Immature natural killer cell (primary cell): ENCODE measurements around the gene SLITRK6. TPM values are rescaled to one million over a fixed set of nuclear protein-coding genes. Genes with fewer than 3 reads are reported as not detected.

Experiments used
- DNase-seq, 3 donors: peaks; one replicate each; pipeline ENCODE4 v3.0.0; 2022; ENCODE audit warnings: mixed read lengths in 1 of 3
- H3K27ac Mint-ChIP-seq, 6 donors: one replicate each; pipeline ENCODE4 v1.8.0; 2020; ENCODE audit warnings: mixed read lengths in 6 of 6, mild to moderate bottlenecking in 5 of 6, inconsistent platforms in 4 of 6, moderate library complexity in 3 of 6
- H3K27me3 Mint-ChIP-seq, 3 donors: one replicate each; pipeline ENCODE4 v1.8.0; 2020 to 2021; ENCODE audit warnings: low read depth in 3 of 3, mild to moderate bottlenecking in 3 of 3, mixed read lengths in 3 of 3, moderate library complexity in 3 of 3, inconsistent platforms in 1 of 3
- H3K36me3 Mint-ChIP-seq, 3 donors: one replicate each; pipeline ENCODE4 v1.8.0; 2020; ENCODE audit warnings: mixed read lengths in 3 of 3, inconsistent platforms in 2 of 3, mild to moderate bottlenecking in 2 of 3
- H3K4me1 Mint-ChIP-seq, 2 donors: one replicate each; pipeline ENCODE4 v1.8.0; 2020; ENCODE audit warnings: inconsistent platforms in 2 of 2, mild to moderate bottlenecking in 2 of 2, mixed read lengths in 2 of 2, moderate library complexity in 1 of 2
- H3K4me3 Mint-ChIP-seq, 5 donors: one replicate each; pipeline ENCODE4 v1.8.0; 2020; ENCODE audit warnings: mild to moderate bottlenecking in 5 of 5, mixed read lengths in 5 of 5, inconsistent platforms in 3 of 5, moderate library complexity in 3 of 5
- H3K9me3 Mint-ChIP-seq, 6 donors: one replicate each; pipeline ENCODE4 v1.8.0; 2020; ENCODE audit warnings: mild to moderate bottlenecking in 6 of 6, mixed read lengths in 6 of 6, inconsistent platforms in 4 of 6, moderate library complexity in 3 of 6
- polyA plus RNA-seq, 3 donors: library from polyadenylated mRNA; unstranded; fragments of 300-500 nt; fragmentation: Illumina TruSeq; gene quantifications; one replicate each; pipeline ENCODE4 v1.2.3, GENCODE V29; 2021

Gene SLITRK6, protein sequence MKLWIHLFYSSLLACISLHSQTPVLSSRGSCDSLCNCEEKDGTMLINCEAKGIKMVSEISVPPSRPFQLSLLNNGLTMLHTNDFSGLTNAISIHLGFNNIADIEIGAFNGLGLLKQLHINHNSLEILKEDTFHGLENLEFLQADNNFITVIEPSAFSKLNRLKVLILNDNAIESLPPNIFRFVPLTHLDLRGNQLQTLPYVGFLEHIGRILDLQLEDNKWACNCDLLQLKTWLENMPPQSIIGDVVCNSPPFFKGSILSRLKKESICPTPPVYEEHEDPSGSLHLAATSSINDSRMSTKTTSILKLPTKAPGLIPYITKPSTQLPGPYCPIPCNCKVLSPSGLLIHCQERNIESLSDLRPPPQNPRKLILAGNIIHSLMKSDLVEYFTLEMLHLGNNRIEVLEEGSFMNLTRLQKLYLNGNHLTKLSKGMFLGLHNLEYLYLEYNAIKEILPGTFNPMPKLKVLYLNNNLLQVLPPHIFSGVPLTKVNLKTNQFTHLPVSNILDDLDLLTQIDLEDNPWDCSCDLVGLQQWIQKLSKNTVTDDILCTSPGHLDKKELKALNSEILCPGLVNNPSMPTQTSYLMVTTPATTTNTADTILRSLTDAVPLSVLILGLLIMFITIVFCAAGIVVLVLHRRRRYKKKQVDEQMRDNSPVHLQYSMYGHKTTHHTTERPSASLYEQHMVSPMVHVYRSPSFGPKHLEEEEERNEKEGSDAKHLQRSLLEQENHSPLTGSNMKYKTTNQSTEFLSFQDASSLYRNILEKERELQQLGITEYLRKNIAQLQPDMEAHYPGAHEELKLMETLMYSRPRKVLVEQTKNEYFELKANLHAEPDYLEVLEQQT
- not detected for polyA plus RNA-seq

DNA sequence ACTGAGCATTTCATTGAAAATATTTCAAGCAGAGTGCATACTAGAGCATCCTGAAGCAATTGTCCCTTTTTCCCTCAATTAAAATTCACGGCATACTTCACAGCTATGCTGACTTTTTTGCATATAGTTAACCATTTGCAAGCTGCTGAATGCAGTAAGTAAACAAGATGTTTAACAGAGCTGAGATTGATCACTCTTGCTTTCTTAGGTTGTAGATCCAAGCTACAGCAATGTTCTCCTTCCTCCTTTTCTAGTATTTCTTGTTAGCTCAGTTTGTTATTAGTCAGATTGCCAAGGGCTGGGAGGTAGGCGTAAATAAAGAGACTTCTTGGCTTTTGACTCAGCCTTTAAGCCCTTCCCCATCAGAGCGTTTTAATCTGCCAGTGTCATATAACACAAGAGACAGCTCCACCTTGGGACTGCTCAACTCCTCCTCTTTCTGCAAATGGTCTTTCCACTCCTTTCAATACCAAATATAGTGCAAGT is at the start of gene SLITRK6:
SLITRK6 (minus strand) TSS at position 323 of the 486 bp plus-strand sequence. CDS start 2,911 bp downstream, outside the sequence.
- Mint-ChIP-seq H3K36me3 (no peaks in the 10 kb centered on the region), H3K9me3 (peaks cover 0 to 12% (median 3%) of the 10 kb centered on the region in 6 donors), H3K27ac (no peak within 1 kb of the TSS), H3K4me1 (no peaks in the 10 kb centered on the region), H3K4me3 (no peak within 1 kb of the TSS), H3K27me3 (no peaks in the 10 kb centered on the region)
- no peak for DNase-seq

DNA sequence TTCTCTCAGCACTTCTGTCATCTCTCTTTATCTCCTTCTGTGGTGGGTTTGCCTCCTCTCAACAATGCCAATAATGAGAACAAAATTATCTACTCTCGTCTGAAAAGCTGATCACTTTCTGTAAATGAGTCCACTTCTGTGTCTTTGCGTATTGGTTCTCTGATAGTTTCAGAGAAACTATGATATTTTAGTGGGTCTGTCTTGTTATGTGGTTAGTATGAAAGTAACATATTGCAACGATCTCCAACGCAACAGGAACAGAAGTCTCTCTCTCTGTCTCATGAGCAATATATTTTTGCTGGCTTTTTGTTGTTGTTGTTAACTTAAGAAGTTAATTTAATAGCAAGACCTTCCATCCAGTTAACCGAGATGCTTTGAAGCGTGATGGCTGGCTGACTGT is 47.8 kb upstream of the SLITRK6 start:
- H3K4me1 Mint-ChIP-seq: no peaks in the 10 kb centered on the region
- no peak overlapping the region for H3K27ac Mint-ChIP-seq
- no peak overlapping the region for H3K4me3 Mint-ChIP-seq
- H3K9me3 Mint-ChIP-seq: peaks cover 8 to 27% (median 21%) of the 10 kb centered on the region in 6 donors
- peaks cover 0 to 3% (median 0%) of the 10 kb centered on the region in 3 donors for H3K36me3 Mint-ChIP-seq
- peaks cover 0 to 3% (median 3%) of the 10 kb centered on the region in 3 donors for H3K27me3 Mint-ChIP-seq
- no peak for DNase-seq

DNA sequence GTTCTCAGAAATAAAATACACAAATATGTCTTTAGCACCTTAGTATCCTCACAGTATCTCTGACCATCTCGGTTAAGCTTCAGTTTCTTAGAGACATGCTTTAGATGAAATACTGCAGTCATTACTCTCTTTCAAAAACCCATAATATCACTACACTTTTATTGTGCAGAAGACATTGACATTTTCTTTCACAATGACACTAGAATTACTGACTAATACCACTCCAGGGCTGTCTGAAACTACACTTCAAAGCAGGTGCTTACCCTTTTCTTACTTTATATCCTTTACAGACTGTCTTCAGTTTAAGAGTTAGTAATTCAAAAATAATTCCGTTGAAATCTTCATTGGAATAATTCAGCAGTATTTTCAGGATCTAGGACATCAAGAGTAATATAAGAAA is 42.2 kb upstream of the SLITRK6 start:
- DNase-seq: no peak
- Mint-ChIP-seq H3K27me3 (peaks cover 0 to 3% (median 0%) of the 10 kb centered on the region in 3 donors), H3K4me3 (no peak overlapping the region), H3K9me3 (peaks cover 3 to 11% (median 5%) of the 10 kb centered on the region in 6 donors), H3K4me1 (no peaks in the 10 kb centered on the region), H3K36me3 (no peaks in the 10 kb centered on the region), H3K27ac (no peak overlapping the region)

DNA sequence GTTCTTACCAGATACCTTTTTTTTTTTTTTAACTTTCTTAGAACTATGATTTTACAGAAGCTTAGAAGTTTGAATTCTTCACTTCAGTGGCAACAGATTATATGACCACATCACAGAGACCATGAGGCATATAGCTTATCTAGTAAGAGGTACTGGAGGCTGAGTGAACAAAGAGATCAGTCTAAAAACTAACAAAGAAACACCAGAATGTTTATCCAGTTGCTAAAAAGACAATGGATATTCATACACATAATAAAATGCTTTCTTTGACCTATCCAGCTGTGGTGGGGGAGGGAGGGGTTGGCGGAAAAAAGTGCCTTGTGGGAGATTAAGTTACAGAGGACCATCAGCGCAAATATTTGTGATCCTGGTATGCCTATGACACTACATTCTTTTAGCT is 34.7 kb upstream of the SLITRK6 start:
- H3K4me1 Mint-ChIP-seq: no peaks in the 10 kb centered on the region
- peaks cover 1 to 11% (median 3%) of the 10 kb centered on the region in 6 donors for H3K9me3 Mint-ChIP-seq
- no peak overlapping the region for H3K27ac Mint-ChIP-seq
- no peak for DNase-seq
- H3K4me3 Mint-ChIP-seq: no peak overlapping the region
- H3K27me3 Mint-ChIP-seq: peaks cover 0 to 2% (median 0%) of the 10 kb centered on the region in 3 donors
- no peaks in the 10 kb centered on the region for H3K36me3 Mint-ChIP-seq

DNA sequence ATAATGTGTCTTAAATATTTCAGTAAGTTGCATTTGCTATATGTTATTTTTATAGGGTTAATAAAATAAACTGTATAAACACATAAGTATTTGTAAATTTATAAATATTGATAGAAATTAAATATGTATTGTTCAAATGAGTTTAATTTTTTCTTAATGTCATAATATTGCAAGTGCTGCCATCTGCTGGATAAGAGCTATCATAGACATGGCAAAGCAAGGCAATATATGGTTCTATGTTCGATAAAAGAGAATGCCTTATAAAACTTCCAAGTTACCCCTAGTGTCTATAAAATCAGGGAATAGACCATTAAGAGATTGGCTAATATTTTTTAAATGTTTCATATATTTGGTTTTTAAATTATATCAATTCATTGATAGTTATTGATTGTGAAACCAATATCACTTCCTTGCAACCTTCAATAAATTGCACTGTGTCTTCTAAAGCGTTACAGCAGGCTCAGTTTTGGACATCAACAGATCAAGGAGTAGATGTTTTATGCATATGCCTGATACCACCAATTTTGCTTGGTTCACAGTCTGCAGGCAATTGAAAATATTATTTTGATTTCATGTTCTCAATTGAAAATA is 29.0 kb upstream of the SLITRK6 start:
- Mint-ChIP-seq H3K27ac (no peak overlapping the region), H3K4me3 (no peak overlapping the region), H3K9me3 (peaks cover 0 to 5% (median under 1%) of the 10 kb centered on the region in 6 donors), H3K4me1 (no peaks in the 10 kb centered on the region), H3K27me3 (peaks cover 0 to 2% (median 0%) of the 10 kb centered on the region in 3 donors), H3K36me3 (no peaks in the 10 kb centered on the region)
- no peak for DNase-seq

DNA sequence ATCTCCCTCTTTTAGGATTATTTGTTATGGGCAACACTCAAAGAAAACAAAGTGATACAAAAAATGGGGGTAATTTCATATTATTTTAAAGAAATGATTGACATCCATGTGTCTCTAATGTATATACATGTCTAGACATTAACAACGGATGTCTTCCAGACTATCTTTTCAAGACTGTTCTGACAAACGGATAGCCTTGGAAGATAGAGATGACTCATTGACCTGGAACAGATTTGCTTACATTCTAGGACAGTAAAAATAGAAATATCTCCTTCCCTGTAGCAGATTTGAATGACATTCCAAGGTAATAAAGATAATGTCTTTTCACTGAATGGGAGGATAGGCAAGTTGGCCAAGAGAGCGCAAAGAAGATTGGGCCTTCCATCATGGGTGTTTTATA is 26.2 kb upstream of the SLITRK6 start:
- Mint-ChIP-seq H3K4me3 (no peak overlapping the region), H3K27ac (no peak overlapping the region), H3K27me3 (peaks cover 0 to 2% (median 0%) of the 10 kb centered on the region in 3 donors), H3K4me1 (no peaks in the 10 kb centered on the region), H3K9me3 (peaks cover 0 to 12% (median under 1%) of the 10 kb centered on the region in 6 donors), H3K36me3 (no peaks in the 10 kb centered on the region)
- DNase-seq: no peak

DNA sequence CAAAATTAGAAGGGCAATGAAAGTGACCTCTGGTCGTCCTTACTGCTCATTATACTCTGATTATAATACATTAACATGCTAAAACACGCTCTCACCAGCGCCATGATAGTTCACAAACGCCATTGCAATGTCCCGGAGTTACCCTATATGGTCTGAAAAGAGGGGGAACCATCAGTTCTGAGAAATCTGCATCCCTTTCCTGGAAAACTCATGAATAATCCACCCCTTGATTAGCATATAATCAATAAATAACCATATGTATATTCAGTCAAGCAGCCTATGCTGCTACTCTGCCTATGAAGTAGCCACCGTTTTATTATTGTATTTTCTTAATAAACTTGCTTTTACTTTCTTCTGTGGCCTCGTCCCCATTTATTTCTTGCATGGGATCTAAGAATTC is 24.6 kb upstream of the SLITRK6 start:
- Mint-ChIP-seq H3K27me3 (peaks cover 0 to 2% (median 0%) of the 10 kb centered on the region in 3 donors), H3K4me3 (no peak overlapping the region), H3K36me3 (no peaks in the 10 kb centered on the region), H3K27ac (no peak overlapping the region), H3K9me3 (peaks cover 0 to 12% (median 3%) of the 10 kb centered on the region in 6 donors), H3K4me1 (no peaks in the 10 kb centered on the region)
- no peak for DNase-seq

DNA sequence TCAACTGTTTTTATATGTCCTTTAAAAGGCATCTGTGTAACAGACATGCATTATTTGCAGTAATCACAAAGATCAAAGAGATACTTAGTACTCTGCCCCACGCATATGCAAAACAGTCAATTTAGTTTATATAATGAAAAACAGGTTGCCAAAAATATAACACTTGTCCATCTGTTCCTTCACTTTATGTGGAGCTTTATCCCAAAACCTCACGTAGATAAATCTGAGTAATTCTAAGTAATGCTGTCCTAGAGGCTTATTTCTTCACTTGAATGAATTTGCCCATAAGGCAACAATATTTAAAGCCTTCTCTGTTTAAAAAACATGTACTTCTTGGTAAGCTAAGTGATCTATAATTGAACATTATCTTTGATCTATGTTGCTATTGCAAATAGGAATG is 20.3 kb upstream of the SLITRK6 start:
- no peak for DNase-seq
- no peaks in the 10 kb centered on the region for H3K36me3 Mint-ChIP-seq
- H3K27me3 Mint-ChIP-seq: no peaks in the 10 kb centered on the region
- H3K9me3 Mint-ChIP-seq: peaks cover 0 to 12% (median 3%) of the 10 kb centered on the region in 6 donors
- H3K4me3 Mint-ChIP-seq: no peak overlapping the region
- H3K27ac Mint-ChIP-seq: no peak overlapping the region
- no peaks in the 10 kb centered on the region for H3K4me1 Mint-ChIP-seq

DNA sequence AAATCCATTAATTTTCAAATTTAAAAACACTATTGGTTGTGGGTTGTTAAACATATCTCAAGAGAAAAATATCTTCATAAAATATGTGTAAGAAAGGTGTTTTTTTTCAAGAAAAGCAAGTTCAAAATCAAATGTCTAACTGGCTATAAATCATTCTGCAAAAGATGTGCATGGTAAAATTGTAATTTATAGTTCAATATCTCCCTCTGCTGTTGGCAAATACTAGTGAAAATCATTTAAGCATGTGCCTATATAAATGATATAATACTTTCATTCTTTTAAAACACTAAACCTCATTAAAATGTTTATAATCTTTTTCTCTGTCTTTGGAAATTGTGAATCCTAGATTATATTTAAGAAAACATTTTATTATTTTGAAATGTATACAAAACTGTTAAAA is 17.2 kb upstream of the SLITRK6 start:
- H3K9me3 Mint-ChIP-seq: peaks cover 0 to 4% (median under 1%) of the 10 kb centered on the region in 6 donors
- DNase-seq: no peak
- no peaks in the 10 kb centered on the region for H3K27me3 Mint-ChIP-seq
- no peak overlapping the region for H3K27ac Mint-ChIP-seq
- no peaks in the 10 kb centered on the region for H3K36me3 Mint-ChIP-seq
- H3K4me3 Mint-ChIP-seq: no peak overlapping the region
- H3K4me1 Mint-ChIP-seq: no peaks in the 10 kb centered on the region

DNA sequence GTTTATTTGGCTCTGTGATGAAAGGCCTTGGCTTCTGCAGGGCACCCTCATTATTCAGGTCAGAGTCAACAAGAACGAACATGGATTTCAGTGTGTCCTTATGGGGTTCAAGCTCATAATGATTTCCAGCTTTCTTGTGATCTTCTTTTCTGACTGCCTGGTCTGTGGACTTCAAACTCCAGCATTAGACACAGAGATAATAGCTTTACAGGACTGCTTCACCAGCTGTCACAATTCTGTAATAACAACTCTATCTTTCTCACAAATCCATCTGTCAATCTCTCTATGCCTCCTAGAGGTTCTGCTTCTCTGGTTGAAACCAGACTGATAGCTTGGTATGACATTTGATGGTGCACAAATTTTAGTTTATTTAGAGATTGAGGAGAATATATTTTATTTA is 13.1 kb upstream of the SLITRK6 start:
- no peak for DNase-seq
- Mint-ChIP-seq H3K27me3 (no peaks in the 10 kb centered on the region), H3K27ac (no peak overlapping the region), H3K4me3 (no peak overlapping the region), H3K9me3 (peaks cover 0 to 2% (median 0%) of the 10 kb centered on the region in 6 donors), H3K4me1 (no peaks in the 10 kb centered on the region), H3K36me3 (no peaks in the 10 kb centered on the region)

DNA sequence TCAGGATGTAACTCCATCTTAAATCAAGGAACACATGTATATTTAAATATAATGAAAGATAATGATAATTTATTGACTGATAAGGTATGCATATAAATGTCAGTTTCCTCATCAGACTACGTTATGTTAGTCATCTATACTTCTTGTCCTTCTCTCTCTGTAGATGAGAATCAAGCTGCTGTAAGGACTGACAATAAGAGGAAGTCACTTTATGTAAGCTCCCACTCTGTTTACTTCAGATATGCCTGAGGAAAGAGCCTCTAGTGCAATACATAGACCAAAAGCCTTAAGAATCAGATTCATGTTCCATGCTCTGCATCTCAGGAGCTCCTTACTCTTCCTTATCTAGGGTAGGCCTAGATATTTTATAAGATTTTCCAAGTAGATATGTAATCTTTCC is 9.6 kb upstream of the SLITRK6 start:
- H3K9me3 Mint-ChIP-seq: peaks cover 0 to 2% (median 0%) of the 10 kb centered on the region in 6 donors
- H3K4me1 Mint-ChIP-seq: no peaks in the 10 kb centered on the region
- H3K4me3 Mint-ChIP-seq: no peak overlapping the region
- H3K36me3 Mint-ChIP-seq: no peaks in the 10 kb centered on the region
- no peak overlapping the region for H3K27ac Mint-ChIP-seq
- no peaks in the 10 kb centered on the region for H3K27me3 Mint-ChIP-seq
- no peak for DNase-seq

DNA sequence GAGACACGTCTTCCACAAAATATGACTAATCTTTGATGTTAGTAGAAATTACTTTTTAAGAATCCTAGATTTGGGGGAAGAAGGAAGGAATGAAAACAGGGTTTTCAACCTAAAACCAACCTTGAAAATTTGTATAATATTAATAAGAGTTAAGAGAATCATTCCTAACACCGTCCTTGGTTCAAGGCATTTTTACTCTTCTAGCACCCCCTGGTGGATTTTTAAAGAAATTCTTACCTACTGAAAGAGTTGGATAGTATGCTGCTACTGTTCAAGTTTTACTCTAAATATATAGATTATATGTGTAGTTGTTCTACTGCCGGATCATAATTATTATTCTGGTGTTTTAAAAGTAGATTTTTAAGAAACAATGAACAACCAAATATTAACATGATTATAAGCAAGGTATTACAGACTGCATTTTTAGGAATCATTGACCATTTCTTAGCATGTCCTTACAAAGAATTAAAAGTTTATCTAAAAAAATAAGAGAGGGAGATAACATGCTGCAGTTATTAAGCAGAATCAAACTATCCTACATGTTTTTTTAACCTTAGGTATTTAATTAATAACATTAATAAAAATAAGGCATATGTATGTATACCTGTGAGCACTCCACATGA is 7.4 kb upstream of the SLITRK6 start:
- H3K4me3 Mint-ChIP-seq: no peak overlapping the region
- DNase-seq: no peak
- no peaks in the 10 kb centered on the region for H3K36me3 Mint-ChIP-seq
- no peaks in the 10 kb centered on the region for H3K27me3 Mint-ChIP-seq
- no peaks in the 10 kb centered on the region for H3K4me1 Mint-ChIP-seq
- peaks cover 0 to 2% (median 0%) of the 10 kb centered on the region in 6 donors for H3K9me3 Mint-ChIP-seq
- H3K27ac Mint-ChIP-seq: no peak overlapping the region

DNA sequence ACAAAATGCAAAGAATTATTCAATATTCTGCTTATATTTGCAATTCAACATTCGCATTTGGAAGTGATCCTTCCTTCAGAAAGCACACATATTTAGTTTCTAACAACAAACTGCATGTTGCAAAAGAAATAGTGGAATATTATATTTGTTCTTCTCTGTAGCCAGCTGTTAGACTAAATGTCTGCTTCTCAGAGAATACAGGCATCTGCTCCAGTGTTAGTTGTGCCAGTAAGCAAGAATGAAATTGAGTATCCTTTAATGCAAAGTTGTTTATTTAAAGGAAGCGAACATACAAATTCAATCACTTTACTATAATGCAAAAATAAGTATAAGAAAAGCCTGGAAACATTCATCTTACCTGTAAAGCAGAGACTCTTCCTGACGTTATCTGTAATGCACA is 663 bp downstream of the SLITRK6 start:
- Mint-ChIP-seq H3K27ac (no peak overlapping the region), H3K4me3 (no peak overlapping the region), H3K27me3 (no peaks in the 10 kb centered on the region), H3K36me3 (no peaks in the 10 kb centered on the region), H3K4me1 (no peaks in the 10 kb centered on the region), H3K9me3 (peaks cover 0 to 12% (median 3%) of the 10 kb centered on the region in 6 donors)
- no peak for DNase-seq
